ENCODE measurements around the gene ABHD1.
A peak's percentile ranks its signal among the peaks of the same experiment; 100 is the strongest.
"Not testable (repeated sequence)": the region's sequence is repeated elsewhere in the genome, so short reads cannot be mapped to it uniquely, and the experiment has no call there.

The ABHD1 gene

DNA sequence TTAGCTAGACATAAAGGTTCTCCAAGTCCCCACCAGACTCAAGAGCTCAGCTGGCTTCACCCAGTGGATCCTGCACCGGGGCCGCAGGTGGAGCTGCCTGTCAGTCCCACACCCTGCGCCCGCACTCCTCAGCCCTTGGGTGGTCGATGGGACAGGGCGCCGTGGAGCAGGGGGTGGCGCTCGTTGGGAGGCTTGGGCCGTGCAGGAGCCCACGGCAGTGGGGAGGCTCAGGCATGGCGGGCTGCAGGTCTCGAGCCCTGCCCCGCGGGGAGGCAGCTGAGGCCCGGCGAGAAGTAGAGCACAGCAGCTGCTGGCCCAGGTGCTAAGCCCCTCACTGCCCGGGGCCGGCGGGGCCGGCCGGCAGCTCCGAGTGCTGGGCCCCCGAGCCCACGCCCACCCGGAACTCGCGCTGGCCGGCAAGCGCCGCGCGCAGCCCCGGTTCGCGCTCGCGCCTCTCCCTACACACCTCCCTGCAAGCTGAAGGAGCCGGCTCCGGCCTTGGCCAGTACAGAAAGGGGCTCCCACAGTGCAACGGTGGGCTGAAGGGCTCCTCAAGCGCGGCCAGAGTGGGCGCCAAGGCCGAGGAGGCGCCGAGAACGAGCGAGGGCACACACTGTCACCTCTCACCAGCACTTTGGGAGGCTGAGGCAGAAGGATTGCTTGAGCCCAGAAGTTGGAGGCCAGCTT, 12.1 kb upstream of the ABHD1 start:
- DNase-seq: not testable (repeated sequence)

GRCh38 chr2:27115519-27115918, 8.1 kb upstream of the ABHD1 start:
- no peak for DNase-seq

- DNase-seq: no peak
Observed at GRCh38 chr2:27117995-27118524, 5.6 kb upstream of the ABHD1 start.

DNA sequence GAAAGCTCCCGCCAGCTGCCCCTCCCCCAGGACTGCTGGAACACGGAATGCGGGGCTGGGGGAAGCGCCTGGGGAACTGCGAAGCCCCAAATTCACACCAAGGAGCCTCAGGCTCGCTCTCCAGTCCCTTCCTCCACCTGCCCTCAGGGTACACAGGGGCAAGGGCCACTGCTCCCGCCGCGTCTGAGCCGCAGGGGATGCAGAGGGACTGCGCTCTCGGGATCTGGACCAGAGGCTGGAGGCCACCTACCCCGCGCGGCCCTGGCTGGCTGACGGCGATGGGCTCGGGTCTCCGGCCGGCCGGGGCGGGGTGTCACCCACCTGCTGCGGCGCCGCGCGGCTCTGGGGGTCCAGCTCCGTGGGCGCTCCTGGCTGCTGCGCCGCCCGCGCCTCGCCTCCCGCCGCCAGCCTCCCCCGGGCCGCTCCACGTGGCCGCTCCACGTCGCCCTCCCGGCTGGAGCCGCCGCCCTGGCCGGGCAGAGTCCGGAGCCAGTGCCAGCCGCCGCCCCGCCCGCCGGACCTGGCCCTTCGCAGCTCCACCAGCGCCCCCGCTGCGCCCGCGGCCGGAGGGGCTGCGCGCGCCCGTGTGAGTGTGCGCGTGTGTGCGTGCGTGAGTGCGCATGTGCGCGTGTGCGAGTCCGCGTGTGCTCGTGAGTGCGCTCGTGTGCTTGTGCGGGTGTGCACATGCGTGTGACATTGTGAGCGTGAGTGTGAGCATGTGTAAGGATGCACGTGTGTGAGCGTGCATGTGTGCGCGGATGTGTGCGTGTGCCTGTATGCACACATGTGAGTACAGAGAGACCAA, 4.9 kb upstream of the ABHD1 start, which contains the start of gene CGREF1:
Gene CGREF1, minus strand, starts transcription at position 604 of the 805 bp plus-strand sequence. CDS start 14,762 bp downstream, outside the sequence.
- peak in 1 of 2 experiments; percentile 37 for DNase-seq

- not testable (repeated sequence) for DNase-seq
Observed at GRCh38 chr2:27119330-27119670, 4.3 kb upstream of the ABHD1 start.

DNA sequence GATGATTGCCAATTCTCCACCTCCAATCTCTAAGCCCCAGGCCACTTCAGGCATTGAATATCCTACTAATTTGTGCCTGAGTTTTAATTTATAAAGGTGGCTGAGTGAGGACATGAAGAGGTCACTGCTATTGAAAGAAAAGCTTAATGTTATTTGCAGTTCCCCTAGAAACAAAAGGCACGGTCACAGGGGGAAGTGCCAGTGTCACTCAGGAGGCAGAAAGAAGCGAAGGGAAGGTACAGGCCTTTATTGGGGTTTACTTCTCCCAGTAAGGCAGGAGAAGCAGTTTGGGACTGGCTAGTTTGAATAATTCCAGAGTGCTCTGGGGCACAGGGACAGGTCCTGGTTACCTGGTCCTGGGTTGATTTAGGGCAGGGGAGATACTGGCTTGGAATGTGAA, 1.7 kb upstream of the ABHD1 start:
- no peak for DNase-seq

GRCh38 chr2:27122791-27123190, 824 bp upstream of the ABHD1 start:
- DNase-seq: no peak

GRCh38 chr2:27125104-27125503, 1.5 kb downstream of the ABHD1 start:
- no peak for DNase-seq

DNA sequence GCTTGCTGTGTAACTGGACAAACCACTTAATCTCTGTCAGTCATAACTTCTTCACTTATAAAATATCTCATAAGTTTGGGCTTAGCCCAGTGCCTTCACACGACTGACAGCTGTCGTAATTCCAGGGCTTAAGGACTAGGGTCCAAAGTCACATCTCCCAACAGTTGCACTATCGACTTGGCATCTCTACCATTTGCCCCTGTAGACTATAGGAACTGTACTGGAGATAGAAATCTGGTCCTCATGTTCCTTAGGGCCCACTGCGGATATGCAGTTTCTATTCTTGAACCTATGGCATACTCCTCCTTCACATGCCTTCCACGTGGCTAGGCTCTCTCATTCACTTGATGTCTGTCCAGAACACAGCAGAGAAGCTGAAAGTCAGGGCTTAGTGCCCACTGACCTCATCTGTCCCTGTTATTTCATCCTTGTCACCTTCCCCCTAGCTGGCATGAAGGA, 2.7 kb downstream of the ABHD1 start:
- no peak for DNase-seq

GRCh38 chr2:27127883-27128667, 4.5 kb downstream of the ABHD1 start:
- no peak for DNase-seq

DNA sequence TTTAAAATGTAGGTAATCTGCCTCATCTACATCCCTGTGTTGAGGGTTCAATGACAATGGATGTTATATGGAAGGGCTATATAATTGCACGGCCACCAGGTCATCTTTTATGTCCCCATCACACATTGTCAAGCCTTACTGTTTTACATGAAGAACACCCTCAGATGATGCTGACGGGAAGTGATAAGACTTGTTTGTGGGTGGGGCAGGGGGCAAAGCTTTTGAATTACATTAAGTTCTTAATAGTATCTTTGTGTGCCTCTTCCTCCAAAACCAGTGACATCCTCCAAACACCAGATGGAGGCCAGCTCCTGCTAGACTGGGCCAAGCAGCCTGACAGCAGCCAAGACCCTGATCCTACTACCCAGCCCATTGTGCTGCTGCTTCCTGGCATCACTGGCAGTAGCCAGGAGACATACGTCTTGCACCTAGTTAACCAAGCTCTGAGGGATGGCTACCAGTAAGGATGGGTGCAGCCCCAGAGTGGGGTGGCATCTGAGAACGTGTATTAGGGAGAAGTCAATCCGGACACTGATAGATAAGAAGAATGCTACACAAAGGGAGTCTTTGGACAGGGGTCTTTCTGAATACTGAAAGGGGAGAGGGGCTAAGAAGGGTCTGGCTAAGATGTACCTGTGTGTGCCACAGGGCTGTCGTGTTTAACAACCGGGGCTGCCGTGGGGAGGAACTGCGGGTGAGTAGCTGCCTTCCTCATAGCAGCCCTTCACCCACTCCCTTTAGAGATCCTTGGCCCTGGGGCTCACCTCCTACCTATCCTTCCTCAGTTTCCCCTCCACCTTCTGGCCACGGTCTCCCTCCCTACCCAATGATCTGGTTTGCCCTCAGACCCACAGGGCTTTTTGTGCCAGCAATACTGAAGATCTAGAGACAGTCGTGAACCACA, 5.3 kb downstream of the ABHD1 start:
- no peak for DNase-seq

- no peak for DNase-seq
Observed at GRCh38 chr2:27130396-27130795, 6.8 kb downstream of the ABHD1 start.

DNA sequence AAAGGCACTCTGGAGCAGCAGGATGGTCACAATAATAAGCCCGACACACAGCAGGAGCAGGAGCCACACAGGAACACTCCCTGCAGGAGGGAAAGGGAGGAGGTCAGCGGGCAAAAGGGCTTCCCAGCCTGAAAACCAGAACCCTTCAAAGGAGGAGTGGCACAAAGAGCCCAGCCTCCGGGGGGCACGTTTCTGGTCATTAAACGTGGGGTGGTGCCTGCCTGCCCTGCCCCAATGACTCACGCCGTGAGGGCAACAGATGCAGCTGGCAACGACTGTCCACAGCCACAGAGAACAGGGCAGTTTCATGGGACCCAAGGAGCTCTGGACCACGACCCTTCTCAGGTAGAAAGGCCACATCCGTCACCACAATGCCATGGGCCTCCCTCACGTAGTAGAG, 7.8 kb downstream of the ABHD1 start:
- DNase-seq: no peak

GRCh38 chr2:27133195-27133875, 9.7 kb downstream of the ABHD1 start:
- no peak for DNase-seq

- peak; percentile 94 to 98 for DNase-seq
Observed at GRCh38 chr2:27133905-27134780, 10.5 kb downstream of the ABHD1 start, which contains the start of gene PREB. Gene PREB, minus strand, starts transcription at chr2:27134636. Its CDS starts 215 bp downstream, at chr2:27134421.

- DNase-seq: no peak
Observed at GRCh38 chr2:27134781-27135477, 11.3 kb downstream of the ABHD1 start.

DNA sequence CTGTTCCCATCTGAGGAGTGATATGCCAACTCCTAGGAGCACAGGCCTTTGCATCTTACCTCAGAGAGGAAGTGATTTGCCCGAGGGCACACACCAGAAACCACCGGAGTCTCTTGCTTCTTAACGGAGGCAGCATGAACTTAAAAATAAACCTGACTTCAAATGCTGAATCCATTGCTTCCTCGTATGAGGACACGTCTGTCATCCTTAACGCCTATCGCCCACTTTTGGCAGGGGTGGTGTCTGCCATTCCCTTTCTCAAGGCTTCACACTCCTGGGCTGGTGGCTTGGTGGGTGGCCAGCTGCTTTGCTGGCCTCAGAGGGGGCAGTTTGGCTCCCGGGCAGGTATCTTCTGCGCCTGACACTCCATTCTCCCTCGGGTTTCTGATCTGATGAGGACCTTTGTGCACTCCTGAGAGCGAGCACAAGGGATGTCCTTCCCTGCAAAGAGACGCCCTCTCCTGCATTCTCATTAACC, 11.9 kb downstream of the ABHD1 start:
- DNase-seq: no peak

DNA sequence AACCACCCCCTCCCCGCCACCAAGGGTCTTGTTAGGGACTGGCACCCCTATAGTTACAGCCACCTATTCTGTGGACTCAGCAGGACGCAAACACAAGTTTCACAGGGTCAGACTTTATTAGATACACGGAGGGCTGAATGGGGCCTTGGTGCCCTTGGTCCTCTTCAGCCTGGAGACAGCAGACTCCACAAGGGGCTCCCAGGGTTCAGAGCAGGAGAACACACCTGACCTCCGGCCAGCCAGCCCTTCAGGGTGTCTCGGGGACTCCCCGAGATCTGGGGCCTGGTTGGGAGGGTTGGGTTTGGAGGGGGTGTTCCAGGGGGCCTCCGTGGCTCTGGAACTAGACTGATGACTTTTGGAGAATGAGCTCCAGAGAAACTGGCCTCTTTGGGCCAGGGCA, 13.1 kb downstream of the ABHD1 start:
- DNase-seq: no peak

DNA sequence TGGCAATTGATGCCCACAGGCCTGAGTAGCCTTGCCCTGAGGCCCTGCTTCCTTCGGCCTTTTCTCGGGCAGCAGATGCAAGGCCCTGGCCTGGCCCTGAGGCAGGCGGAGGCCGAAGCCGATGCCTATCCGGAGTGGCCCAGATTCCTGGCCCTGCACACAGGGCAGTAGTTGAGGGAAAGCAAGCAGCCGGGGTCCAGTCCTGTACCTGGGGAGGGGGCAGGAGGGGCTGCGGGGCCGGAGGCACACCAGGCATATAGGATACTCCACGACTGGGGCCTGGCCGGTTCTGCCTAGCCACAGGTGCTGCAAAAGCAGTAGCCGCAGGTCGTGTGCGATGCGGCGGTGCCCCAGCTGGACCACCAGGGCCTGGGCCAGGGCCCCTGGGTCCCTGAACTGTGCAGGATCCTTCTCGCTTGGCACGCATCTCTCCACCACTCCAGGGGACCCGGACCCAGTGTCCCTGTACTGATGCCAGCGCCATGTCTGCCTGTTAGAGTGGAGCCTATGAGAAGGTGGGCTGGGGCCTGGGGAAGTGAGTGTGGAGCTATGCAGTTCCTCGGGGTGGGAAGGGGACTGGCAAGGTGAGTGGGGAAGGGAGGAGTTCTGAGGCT, 13.8 kb downstream of the ABHD1 start:
- DNase-seq: no peak
